Measurements from ENCODE around the gene DGKQ. TPM values are rescaled to one million over a fixed set of nuclear protein-coding genes. Genes with fewer than 3 reads are reported as not detected.

Gene DGKQ
- total RNA-seq, 4 donors from 2014 or later: 51.8 to 147 (median 86.0) TPM

DNA sequence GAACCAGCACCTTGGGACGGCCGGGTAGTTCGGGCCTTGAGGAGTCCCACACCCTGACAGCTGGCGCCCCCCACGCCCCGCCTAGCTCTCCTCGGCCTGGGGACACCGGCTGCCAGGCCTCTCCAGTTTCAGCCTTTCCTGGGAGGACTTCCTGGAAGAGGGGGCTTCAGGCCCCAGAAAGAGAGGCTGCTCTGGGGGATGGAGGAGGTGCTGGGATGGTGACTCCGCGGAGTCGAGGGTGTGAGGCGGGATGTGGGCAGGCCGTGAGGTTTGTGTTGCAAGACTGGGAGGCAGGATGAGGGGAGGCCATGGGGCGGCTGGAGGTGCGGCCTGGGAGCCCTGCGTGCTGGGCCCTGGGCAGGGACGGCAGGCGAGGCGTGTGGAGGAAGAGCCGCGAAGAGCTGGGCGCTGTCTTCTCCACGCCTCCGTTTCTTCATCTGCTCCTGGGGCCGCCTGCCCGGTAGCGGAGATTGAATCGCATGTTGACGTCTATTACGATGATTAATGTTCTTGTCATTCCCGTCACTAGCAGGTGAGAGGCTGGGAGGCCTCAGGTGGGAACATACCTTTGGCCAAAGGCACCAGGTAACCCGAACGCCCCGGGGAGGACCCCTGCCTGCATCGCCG, 37.1 kb upstream of the DGKQ start:
- Histone ChIP-seq H3K27me3 (peaks cover 31% of the 10 kb centered on the region), H3K4me1 (peaks cover 20 to 33% (median 27%) of the 10 kb centered on the region in 4 donors), H3K27ac (peak overlapping the region; percentile 80 to 84 (median 82)), H3K9me3 (no peaks in the 10 kb centered on the region), H3K36me3 (no peaks in the 10 kb centered on the region), H3K4me3 (peak overlapping the region; percentile 37 to 67 (median 50))
- intact Hi-C loops (cut with DNase I; ENCODE audit: low total_unique reads) (no loop called here), in situ Hi-C loops (cut with MboI; ENCODE audit: low pct_ligation_motif_present in 1 of 4, low pct_unique_long_range_greater_than_20kb in 1 of 4, low sequenced_read_pairs in 3 of 4) (no loop called here)
- peak; percentile 76 for DNase-seq
- 4% methylated on average over 28 of the region's 36 CpGs; no CpG with 5 or more reads in 1 of the 2 donors for WGBS, 2 donors (ENCODE audit: low coverage in 1 of 2)
- TF ChIP-seq POLR2A (IDR thresholded peaks at IDR 0.05): peak; percentile 29
- TF ChIP-seq CTCF (IDR thresholded peaks at IDR 0.05): no peak
- peak in 1 of 3 donors; percentile 21 for TF ChIP-seq POLR2AphosphoS5 (IDR thresholded peaks at IDR 0.05)

DNA sequence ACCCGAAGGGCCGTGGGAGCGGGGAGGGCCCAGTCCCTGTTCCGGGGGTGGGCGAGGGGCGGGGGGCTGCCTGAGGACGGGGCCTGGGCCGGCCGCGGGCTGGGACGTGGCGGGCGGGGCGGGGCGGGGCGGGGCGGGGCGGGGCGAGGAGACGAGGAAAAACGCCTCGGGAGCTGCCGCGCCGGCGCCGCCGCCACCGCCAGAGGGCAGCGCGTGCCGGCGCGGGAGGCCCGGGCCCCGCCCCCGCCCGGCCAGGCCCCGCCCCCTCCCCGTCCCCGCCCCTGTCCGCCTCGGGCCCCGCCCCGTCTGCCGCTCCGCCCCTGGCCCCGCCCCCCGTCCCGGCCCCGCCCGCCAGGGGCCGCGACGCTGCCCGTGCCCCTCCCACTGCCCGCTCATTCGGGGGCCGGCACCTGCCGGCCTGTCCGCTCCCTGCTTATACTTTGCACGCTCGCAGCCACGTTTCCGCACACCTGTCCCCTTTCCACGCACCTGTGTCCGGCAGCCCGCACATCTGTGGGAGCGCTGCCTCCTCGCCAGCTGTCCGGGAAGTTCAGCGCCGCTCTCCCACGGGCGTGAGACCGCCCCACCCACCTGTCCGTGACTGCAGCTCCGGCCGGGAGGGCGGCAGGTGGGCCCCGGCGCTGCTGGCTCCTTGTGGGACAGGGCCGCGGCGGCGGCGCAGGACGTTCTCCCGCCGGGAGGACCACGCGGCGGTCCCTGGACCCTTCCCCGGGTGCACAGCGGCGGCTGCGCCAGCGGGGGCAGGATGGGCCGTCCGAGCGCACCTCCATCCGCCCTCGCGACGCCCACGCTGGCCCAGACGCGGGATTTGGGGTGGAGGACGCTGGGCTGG, 36.4 kb upstream of the DGKQ start:
- peak; percentile 84 for DNase-seq
- H3K27me3 ChIP-seq: peaks cover 38% of the 10 kb centered on the region
- H3K4me1 ChIP-seq: peaks cover 20 to 33% (median 27%) of the 10 kb centered on the region in 4 donors
- H3K27ac ChIP-seq: peak overlapping the region; percentile 80 to 84 (median 82)
- H3K4me3 ChIP-seq: peak overlapping the region; percentile 66 to 86 (median 70)
- in situ Hi-C loops (cut with MboI; ENCODE audit: low pct_ligation_motif_present in 1 of 4, low pct_unique_long_range_greater_than_20kb in 1 of 4, low sequenced_read_pairs in 3 of 4): no loop called here
- TF ChIP-seq POLR2AphosphoS5 (IDR thresholded peaks at IDR 0.05) (peak; percentile 30 to 66 (median 49)), CTCF (IDR thresholded peaks at IDR 0.05) (peak in 2 of 5 experiments; percentile 2 to 59), EP300 (IDR thresholded peaks at IDR 0.05; ENCODE audit: low read depth) (no peak), POLR2A (IDR thresholded peaks at IDR 0.05) (peak; percentile 31)
- WGBS, 2 donors (ENCODE audit: low coverage in 1 of 2): 3% methylated on average over 19 of the region's 109 CpGs; no CpG with 5 or more reads in 1 of the 2 donors
- H3K36me3 ChIP-seq: no peaks in the 10 kb centered on the region
- H3K9me3 ChIP-seq: no peaks in the 10 kb centered on the region
- intact Hi-C loops (cut with DNase I; ENCODE audit: low total_unique reads): loop anchor here (2.0 kb wide), 1 partner anchor 77 kb away; the partner anchor contains the start of genes GAK and TMEM175

GRCh38 chr4:1008840-1009541, 35.6 kb upstream of the DGKQ start:
- DNase-seq: peak; percentile 53
- in situ Hi-C loops (cut with MboI; ENCODE audit: low pct_ligation_motif_present in 1 of 4, low pct_unique_long_range_greater_than_20kb in 1 of 4, low sequenced_read_pairs in 3 of 4) (no loop called here), intact Hi-C loops (cut with DNase I; ENCODE audit: low total_unique reads) (loop anchor here (2.0 kb wide), 1 partner anchor 76 kb away; the partner anchor contains the start of genes GAK and TMEM175)
- Histone ChIP-seq H3K9me3 (no peaks in the 10 kb centered on the region), H3K36me3 (no peaks in the 10 kb centered on the region), H3K27me3 (peaks cover 46% of the 10 kb centered on the region), H3K4me3 (peak overlapping the region; percentile 66 to 86 (median 70)), H3K4me1 (peaks cover 20 to 33% (median 27%) of the 10 kb centered on the region in 4 donors), H3K27ac (peak overlapping the region; percentile 58 to 71 (median 66))
- 0 to 3% methylated on average over 5 to 22 of the region's 36 CpGs for WGBS, 2 donors (ENCODE audit: low coverage in 1 of 2)
- TF ChIP-seq POLR2AphosphoS5 (IDR thresholded peaks at IDR 0.05) (no peak), POLR2A (IDR thresholded peaks at IDR 0.05) (no peak), CTCF (IDR thresholded peaks at IDR 0.05) (no peak), EP300 (IDR thresholded peaks at IDR 0.05; ENCODE audit: low read depth) (no peak)

All from transverse colon (tissue), 4 donors.